ENCODE measurements around the gene IL6.

DNA sequence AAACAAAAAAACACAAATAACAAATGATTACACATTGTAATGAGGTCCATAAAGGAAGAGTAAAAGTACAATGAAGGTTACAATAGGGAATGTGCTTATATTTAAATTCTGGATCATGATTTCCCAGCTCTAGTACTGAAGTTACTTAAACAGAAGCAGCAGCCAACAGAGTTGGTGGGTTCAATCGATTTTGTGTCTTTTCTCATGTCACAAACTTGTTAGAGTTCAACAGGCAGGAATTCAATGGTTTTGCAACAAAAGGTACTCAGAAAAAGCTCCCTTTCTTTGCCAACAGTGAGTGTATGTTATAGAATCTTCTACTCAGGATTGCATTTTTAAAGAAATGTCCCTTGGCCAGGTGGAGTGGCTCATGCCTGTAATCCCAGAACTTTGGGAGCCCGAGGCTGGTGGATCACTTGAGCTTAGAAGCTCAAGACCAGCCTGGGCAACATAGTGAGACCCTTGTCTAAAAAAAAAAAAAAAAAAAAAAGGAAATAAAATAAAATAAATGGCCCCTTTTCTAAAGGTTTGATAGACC lies 29.6 kb upstream of the IL6 start:
- TF ChIP-seq, protein P1, sequence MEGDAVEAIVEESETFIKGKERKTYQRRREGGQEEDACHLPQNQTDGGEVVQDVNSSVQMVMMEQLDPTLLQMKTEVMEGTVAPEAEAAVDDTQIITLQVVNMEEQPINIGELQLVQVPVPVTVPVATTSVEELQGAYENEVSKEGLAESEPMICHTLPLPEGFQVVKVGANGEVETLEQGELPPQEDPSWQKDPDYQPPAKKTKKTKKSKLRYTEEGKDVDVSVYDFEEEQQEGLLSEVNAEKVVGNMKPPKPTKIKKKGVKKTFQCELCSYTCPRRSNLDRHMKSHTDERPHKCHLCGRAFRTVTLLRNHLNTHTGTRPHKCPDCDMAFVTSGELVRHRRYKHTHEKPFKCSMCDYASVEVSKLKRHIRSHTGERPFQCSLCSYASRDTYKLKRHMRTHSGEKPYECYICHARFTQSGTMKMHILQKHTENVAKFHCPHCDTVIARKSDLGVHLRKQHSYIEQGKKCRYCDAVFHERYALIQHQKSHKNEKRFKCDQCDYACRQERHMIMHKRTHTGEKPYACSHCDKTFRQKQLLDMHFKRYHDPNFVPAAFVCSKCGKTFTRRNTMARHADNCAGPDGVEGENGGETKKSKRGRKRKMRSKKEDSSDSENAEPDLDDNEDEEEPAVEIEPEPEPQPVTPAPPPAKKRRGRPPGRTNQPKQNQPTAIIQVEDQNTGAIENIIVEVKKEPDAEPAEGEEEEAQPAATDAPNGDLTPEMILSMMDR (IDR thresholded peaks at IDR 0.05): no peak
- TF ChIP-seq, protein P2, sequence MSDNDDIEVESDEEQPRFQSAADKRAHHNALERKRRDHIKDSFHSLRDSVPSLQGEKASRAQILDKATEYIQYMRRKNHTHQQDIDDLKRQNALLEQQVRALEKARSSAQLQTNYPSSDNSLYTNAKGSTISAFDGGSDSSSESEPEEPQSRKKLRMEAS (IDR thresholded peaks at IDR 0.05): no peak

Data from A549 (cell line).